Effector memory CD8-positive, alpha-beta T cell (primary cell): ENCODE measurements around the gene FBXL20.

Experiments
- ATAC-seq: fragments of 150-1000 bp; cut with Tn5 transposase; replicated peaks from 2 replicates; pipeline ENCODE4 v1.10.0; 2021; ENCODE audit warnings: mild to moderate bottlenecking, moderate library complexity
- DNase-seq, 3 experiments: peaks; one replicate each; pipeline ENCODE4 v3.0.0; 2021
- H3K27ac Mint-ChIP-seq, 2 donors: one replicate each; pipeline ENCODE4 v1.8.0; 2022; ENCODE audit warnings: mild to moderate bottlenecking in 2 of 2, mixed read lengths in 2 of 2, moderate library complexity in 2 of 2
- H3K27me3 Mint-ChIP-seq, 2 donors: one replicate each; pipeline ENCODE4 v1.8.0; 2022; ENCODE audit warnings: mixed read lengths in 2 of 2
- H3K36me3 Mint-ChIP-seq: one replicate; pipeline ENCODE4 v1.8.0; 2022; ENCODE audit warnings: mild to moderate bottlenecking, moderate library complexity, mixed read lengths; ENCODE audit not compliant: insufficient read depth
- H3K4me1 Mint-ChIP-seq, 2 donors: one replicate each; pipeline ENCODE4 v1.8.0; 2022; ENCODE audit warnings: low read depth in 2 of 2, mixed read lengths in 2 of 2
- H3K4me3 Mint-ChIP-seq, 2 donors: one replicate each; pipeline ENCODE4 v1.8.0; 2022; ENCODE audit warnings: mild to moderate bottlenecking in 2 of 2, mixed read lengths in 2 of 2, moderate library complexity in 2 of 2
- H3K9me3 Mint-ChIP-seq, 2 donors: one replicate each; pipeline ENCODE4 v1.8.0; 2022; ENCODE audit warnings: mixed read lengths in 2 of 2

The FBXL20 gene

GRCh38 chr17:39221572-39221971 lies 179.9 kb downstream of the FBXL20 start:
- Mint-ChIP-seq H3K4me1 (peaks cover 8 to 10% of the 10 kb centered on the region in 2 donors), H3K36me3 (no peaks in the 10 kb centered on the region), H3K27ac (no peak overlapping the region), H3K27me3 (peaks cover 22 to 76% of the 10 kb centered on the region in 2 donors), H3K4me3 (no peak overlapping the region), H3K9me3 (no peaks in the 10 kb centered on the region)
- no peak for ATAC-seq
- DNase-seq: no peak

GRCh38 chr17:39219647-39220154 lies 181.7 kb downstream of the FBXL20 start:
- Mint-ChIP-seq H3K4me3 (no peak overlapping the region), H3K27me3 (peaks cover 20 to 84% of the 10 kb centered on the region in 2 donors), H3K27ac (no peak overlapping the region), H3K4me1 (peaks cover 3 to 4% of the 10 kb centered on the region in 2 donors), H3K36me3 (no peaks in the 10 kb centered on the region), H3K9me3 (no peaks in the 10 kb centered on the region)
- ATAC-seq: no peak
- DNase-seq: no peak

- H3K9me3 Mint-ChIP-seq: no peaks in the 10 kb centered on the region
- DNase-seq (no peak), ATAC-seq (no peak)
- no peak overlapping the region for H3K27ac Mint-ChIP-seq
- H3K36me3 Mint-ChIP-seq: no peaks in the 10 kb centered on the region
- peaks cover 1 to 2% of the 10 kb centered on the region in 2 donors for H3K4me1 Mint-ChIP-seq
- peaks cover 16 to 84% of the 10 kb centered on the region in 2 donors for H3K27me3 Mint-ChIP-seq
- no peak overlapping the region for H3K4me3 Mint-ChIP-seq
Measured at GRCh38 chr17:39218906-39219305, 182.5 kb downstream of the FBXL20 start.

- Mint-ChIP-seq H3K4me1 (peaks cover 0 to 2% of the 10 kb centered on the region in 2 donors), H3K9me3 (no peaks in the 10 kb centered on the region)
- DNase-seq: no peak
Measured at GRCh38 chr17:39217734-39218369, 183.6 kb downstream of the FBXL20 start.

GRCh38 chr17:39213852-39214251 lies 187.6 kb downstream of the FBXL20 start:
- peaks cover 13 to 67% of the 10 kb centered on the region in 2 donors for H3K27me3 Mint-ChIP-seq
- DNase-seq: no peak
- ATAC-seq: no peak
- H3K27ac Mint-ChIP-seq: no peak overlapping the region
- H3K4me3 Mint-ChIP-seq: no peak overlapping the region
- peaks cover 10 to 15% of the 10 kb centered on the region in 2 donors for H3K4me1 Mint-ChIP-seq
- H3K9me3 Mint-ChIP-seq: no peaks in the 10 kb centered on the region
- H3K36me3 Mint-ChIP-seq: peaks cover 2% of the 10 kb centered on the region

More at GRCh38 chr17:39217734-39218369, 183.6 kb downstream of the FBXL20 start:
- no peak for ATAC-seq
- H3K27me3 Mint-ChIP-seq: peaks cover 13 to 84% of the 10 kb centered on the region in 2 donors
- H3K27ac Mint-ChIP-seq: no peak overlapping the region
- H3K36me3 Mint-ChIP-seq: no peaks in the 10 kb centered on the region
- peak overlapping the region in 1 of 2 donors; percentile 51 for H3K4me3 Mint-ChIP-seq

GRCh38 chr17:39212841-39213480 lies 188.5 kb downstream of the FBXL20 start:
- Mint-ChIP-seq H3K27me3 (peaks cover 13 to 60% of the 10 kb centered on the region in 2 donors), H3K27ac (no peak overlapping the region)
- ATAC-seq: no peak

GRCh38 chr17:39212195-39212810 lies 189.1 kb downstream of the FBXL20 start:
- Mint-ChIP-seq H3K27me3 (peaks cover 13 to 53% of the 10 kb centered on the region in 2 donors), H3K4me3 (no peak overlapping the region), H3K9me3 (no peaks in the 10 kb centered on the region), H3K36me3 (peaks cover 2% of the 10 kb centered on the region), H3K4me1 (peaks cover 13 to 20% of the 10 kb centered on the region in 2 donors), H3K27ac (no peak overlapping the region)
- no peak for DNase-seq
- no peak for ATAC-seq

More at GRCh38 chr17:39212841-39213480, 188.5 kb downstream of the FBXL20 start:
- DNase-seq: no peak
- Mint-ChIP-seq H3K9me3 (no peaks in the 10 kb centered on the region), H3K4me3 (no peak overlapping the region), H3K4me1 (peaks cover 15 to 18% of the 10 kb centered on the region in 2 donors), H3K36me3 (peaks cover 2% of the 10 kb centered on the region)

- ATAC-seq (no peak), DNase-seq (no peak)
- Mint-ChIP-seq H3K36me3 (peaks cover 12% of the 10 kb centered on the region), H3K27me3 (peaks cover under 1 to 31% of the 10 kb centered on the region in 2 donors), H3K9me3 (no peaks in the 10 kb centered on the region), H3K4me3 (peak overlapping the region; percentile 66 to 68), H3K27ac (peak overlapping the region; percentile 69 to 77), H3K4me1 (peaks cover 15 to 23% of the 10 kb centered on the region in 2 donors)
Measured at GRCh38 chr17:39210093-39210434, 191.4 kb downstream of the FBXL20 start.

- peak overlapping the region; percentile 66 to 68 for H3K4me3 Mint-ChIP-seq
- H3K36me3 Mint-ChIP-seq: peaks cover 17% of the 10 kb centered on the region
- ATAC-seq (peak; percentile 84), DNase-seq (peak; percentile 59 to 63 (median 61))
- H3K27me3 Mint-ChIP-seq: peaks cover 0 to 25% of the 10 kb centered on the region in 2 donors
- H3K9me3 Mint-ChIP-seq: no peaks in the 10 kb centered on the region
- H3K4me1 Mint-ChIP-seq: peaks cover 15 to 23% of the 10 kb centered on the region in 2 donors
- H3K27ac Mint-ChIP-seq: peak overlapping the region; percentile 69 to 77
Measured at GRCh38 chr17:39209317-39210092, 191.9 kb downstream of the FBXL20 start.

GRCh38 chr17:39208893-39209292 lies 192.5 kb downstream of the FBXL20 start:
- Mint-ChIP-seq H3K9me3 (no peaks in the 10 kb centered on the region), H3K4me1 (peaks cover 15 to 23% of the 10 kb centered on the region in 2 donors), H3K27me3 (peaks cover 0 to 19% of the 10 kb centered on the region in 2 donors), H3K27ac (peak overlapping the region in 1 of 2 donors; percentile 77), H3K4me3 (peak overlapping the region; percentile 44 to 68), H3K36me3 (peaks cover 23% of the 10 kb centered on the region)
- DNase-seq (no peak), ATAC-seq (peak; percentile 12)

- Mint-ChIP-seq H3K27ac (no peak overlapping the region), H3K36me3 (peaks cover 31% of the 10 kb centered on the region), H3K27me3 (peaks cover 0 to 12% of the 10 kb centered on the region in 2 donors), H3K4me1 (peaks cover 18 to 23% of the 10 kb centered on the region in 2 donors), H3K4me3 (no peak overlapping the region), H3K9me3 (no peaks in the 10 kb centered on the region)
- DNase-seq (no peak), ATAC-seq (no peak)
Measured at GRCh38 chr17:39208136-39208535, 193.3 kb downstream of the FBXL20 start.

- no peak overlapping the region for H3K4me3 Mint-ChIP-seq
- ATAC-seq (no peak), DNase-seq (no peak)
- peaks cover 0 to 2% of the 10 kb centered on the region in 2 donors for H3K27me3 Mint-ChIP-seq
- H3K9me3 Mint-ChIP-seq: no peaks in the 10 kb centered on the region
- H3K27ac Mint-ChIP-seq: no peak overlapping the region
- peaks cover 59% of the 10 kb centered on the region for H3K36me3 Mint-ChIP-seq
- peaks cover 32 to 36% of the 10 kb centered on the region in 2 donors for H3K4me1 Mint-ChIP-seq
Measured at GRCh38 chr17:39205112-39205526, 196.3 kb downstream of the FBXL20 start.

GRCh38 chr17:39204245-39204644 lies 197.2 kb downstream of the FBXL20 start:
- Mint-ChIP-seq H3K27ac (peak overlapping the region; percentile 51 to 60), H3K9me3 (no peaks in the 10 kb centered on the region), H3K36me3 (peaks cover 67% of the 10 kb centered on the region), H3K4me3 (no peak overlapping the region), H3K4me1 (peaks cover 35 to 37% of the 10 kb centered on the region in 2 donors), H3K27me3 (no peaks in the 10 kb centered on the region)
- no peak for ATAC-seq
- no peak for DNase-seq
